ENCODE results near the gene SERPING1.

DNA sequence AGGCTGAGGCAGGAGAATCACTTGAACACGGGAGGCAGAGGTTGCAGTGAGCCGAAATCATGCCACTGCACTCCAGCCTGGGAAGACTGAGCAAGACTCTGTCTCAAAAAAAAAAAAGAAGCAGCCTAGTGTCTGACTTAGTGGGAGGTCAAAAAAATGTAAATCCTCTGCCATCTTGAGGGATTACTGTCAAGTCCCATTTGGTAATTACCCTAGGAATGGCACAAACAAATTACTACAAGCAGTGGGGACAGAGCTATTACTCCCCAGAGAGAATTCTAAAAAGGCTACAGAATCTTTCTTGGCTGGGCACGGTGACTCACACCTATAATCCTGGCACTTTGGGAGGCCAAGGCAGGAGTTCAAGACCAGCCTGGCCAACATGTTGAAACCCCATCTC is 3.8 kb downstream of the SERPING1 start:
- TF ChIP-seq CTCF (IDR thresholded peaks at IDR 0.05) (no peak), POLR2A (IDR thresholded peaks at IDR 0.05) (no peak), POLR2AphosphoS5 (IDR thresholded peaks at IDR 0.05) (no peak)
